GM18868 (cell line): Measurements from ENCODE around the gene SNAP25.
A peak's percentile ranks its signal among the peaks of the same experiment; 100 is the strongest.

Experiments used
- ATAC-seq: cut with Tn5 transposase; IDR thresholded peaks from one replicate; pipeline ENCODE4 v1.9.1; 2021; ENCODE audit warnings: mild to moderate bottlenecking, moderate library complexity; ENCODE audit not compliant: unreplicated experiment

The SNAP25 gene

DNA sequence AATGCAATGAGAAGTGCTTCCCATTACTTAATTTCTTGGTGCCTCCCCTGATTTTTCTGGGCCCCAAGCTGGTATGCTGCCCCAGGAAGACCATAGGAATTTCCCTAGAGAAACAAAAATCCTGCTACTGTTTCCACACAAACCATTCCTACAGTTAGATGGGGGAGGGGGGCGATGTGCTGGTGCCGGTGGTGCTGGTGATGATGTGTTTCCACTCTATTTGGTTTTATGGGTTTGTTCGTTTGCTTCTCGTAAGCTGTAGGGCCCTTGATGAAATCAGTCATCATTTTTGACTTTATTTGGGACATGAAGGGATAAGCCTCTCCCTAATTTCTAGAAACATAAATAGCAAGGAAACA lies 110.2 kb downstream of the SNAP25 start:
- no peak for ATAC-seq

DNA sequence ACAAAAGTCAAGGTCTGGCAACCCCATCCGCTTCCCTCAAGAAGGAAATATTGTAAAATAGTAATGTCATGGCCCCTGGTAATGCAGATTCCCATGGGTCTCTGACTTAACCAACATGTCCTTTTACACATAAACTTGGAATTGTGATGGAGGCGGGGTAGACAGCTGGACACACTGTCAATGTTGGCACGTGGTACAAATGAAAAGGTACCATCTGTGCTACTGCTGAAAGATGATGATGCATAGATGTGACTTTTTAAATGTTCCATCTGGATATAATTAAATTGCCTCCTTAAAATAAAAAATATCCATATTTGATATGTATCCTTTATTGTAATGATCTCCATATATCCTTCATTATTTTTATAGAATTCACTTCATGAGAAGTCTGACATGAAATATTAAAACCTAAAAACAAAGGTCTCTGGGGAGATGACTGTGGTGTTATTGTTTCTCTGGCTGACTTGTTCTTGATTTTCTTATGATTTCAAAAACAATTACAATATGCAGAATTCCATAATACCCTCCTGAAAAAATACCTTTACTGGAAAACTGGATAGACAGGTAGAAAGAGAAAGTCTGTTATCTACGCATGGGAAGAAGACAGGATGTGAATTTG lies 110.9 kb downstream of the SNAP25 start:
- no peak for ATAC-seq

DNA sequence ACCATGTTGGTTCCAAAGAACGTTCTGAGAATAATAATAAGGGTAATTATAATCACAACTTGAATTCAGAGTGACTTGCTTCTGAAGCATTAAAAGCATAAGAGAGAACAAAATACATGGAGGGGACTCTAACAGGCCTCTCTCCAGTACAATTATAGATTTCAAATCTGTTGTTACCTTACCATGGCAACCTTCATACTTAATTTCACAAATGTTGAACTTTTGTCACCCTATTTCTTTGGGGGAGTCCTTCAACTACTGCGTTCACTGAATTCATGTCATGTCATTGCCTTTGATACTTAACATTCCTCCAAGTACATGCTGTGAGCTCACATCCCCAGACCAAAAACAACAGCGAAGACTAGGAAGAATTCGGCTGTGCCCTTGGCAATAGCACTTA lies 111.4 kb downstream of the SNAP25 start:
- ATAC-seq: no peak

DNA sequence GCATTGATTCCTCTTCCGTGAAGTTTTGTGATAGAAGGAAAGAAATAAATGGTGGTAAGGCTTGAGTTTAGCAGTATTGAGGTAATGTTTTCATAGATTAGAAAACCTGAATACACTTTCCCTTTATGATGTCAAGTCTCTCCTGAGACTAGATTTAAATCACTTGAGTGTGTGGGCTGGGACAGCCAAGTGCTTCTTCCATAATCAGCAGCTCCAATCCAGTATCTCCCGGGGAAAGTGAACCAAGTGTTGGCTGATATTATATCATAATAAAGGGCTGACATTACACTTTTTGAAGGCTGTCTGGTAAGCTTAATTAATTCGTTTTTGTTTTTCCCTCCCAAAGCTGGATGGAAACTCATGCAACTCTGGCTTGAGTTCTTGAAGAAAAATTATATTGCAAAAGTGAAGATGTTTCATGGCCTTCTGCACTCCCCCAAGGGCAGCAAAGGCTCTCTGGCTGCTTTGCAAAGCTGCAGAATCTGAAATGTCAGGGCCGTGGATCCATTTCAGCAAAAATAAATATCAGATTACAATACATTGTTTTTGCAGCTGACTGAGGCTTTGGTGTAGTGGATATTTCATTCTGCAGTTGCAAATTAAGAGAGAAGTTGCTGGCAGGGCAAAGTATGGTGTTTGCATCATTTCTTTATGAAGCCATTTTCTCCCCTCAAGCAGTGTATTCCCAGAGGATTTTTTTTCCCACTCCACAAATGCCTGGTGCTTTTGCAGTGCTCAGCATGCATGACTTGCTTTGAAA lies 114.2 kb downstream of the SNAP25 start:
- ATAC-seq: no peak

DNA sequence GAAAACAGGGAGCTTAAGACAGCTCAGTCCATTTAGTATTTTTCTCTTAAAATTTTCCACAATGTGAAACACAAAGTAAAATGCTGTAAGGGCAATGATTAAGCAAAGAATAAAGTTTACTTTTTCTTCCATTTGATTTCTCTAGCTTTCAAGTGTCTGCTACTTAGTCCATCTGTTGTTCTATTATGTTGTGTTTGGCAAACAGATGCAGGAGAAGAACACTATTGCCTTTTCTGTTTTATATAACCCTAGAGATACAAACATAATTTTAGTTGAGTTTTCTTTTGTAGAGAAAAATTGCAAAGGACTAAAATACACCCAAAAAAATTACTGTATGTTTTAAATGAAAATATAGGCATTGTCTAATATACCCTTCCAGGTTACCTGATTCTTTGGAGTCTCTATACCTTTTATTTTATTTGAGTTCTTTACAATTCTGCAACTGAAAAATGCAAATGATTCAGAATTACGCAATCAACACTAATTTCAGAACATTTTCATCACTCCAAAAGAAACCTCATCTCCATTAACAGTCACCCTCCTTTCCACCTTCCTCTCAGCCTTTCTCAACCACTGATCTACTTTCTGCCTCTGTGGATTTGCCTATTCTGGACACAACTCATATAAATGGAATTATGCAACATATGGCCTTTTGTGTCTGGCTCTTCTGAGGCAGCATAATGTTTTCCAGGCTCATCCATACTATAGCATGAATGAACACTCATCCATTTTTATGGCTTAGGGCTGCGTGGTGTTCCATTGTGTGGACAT lies 118.5 kb downstream of the SNAP25 start:
- no peak for ATAC-seq

DNA sequence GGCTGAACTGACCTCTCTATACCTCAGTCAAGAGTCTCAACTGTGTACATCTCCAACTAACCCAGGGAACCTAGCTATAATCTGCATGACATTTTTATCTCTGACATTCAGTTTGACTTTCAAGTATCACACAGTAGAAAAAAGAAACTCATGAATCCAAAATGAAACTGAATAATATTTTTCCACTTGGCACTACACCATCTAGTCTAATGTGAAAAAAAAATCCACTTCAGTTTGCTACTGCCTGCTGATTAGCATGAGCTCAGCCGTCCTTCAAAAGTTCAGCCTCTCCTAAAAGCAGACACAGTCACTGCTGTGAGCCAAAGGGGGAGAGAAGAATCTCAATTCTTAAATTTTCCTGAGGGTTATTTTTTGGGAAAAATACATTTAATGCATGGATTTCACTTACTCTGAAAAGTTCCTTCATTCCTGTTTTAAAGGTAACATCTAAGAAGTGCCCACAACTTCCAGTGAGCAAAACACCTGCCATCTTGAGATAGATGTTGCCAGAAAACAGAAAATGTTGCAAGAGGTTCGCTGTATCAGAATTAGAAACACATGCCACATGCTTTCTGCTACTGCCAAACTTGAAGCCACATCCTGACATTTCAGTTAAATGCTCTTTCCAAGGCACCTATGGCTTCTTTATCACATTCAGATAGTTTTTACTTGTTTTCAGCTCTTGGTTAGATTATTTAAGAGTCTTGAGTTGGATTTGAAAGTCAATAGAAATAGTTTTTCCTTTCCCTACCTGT lies 120.0 kb downstream of the SNAP25 start:
- no peak for ATAC-seq

DNA sequence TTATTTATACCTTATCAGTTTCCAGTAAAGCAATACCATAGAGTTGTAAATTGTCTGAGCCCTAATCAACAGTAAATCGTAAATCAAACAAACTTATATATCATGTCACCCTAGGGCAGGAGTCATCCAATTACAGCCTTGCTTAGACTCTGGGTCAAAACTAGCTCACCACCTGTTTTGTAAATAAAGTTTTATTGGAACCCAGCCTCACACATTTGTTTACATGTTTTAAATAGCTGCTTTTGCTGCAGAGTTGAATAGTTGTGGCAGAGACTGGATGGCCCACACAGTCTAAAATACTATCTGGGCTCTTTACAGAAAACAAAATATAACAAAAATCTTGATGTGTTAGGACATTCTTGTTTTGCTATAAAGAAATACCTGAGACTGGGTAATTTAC lies 121.0 kb downstream of the SNAP25 start:
- no peak for ATAC-seq

DNA sequence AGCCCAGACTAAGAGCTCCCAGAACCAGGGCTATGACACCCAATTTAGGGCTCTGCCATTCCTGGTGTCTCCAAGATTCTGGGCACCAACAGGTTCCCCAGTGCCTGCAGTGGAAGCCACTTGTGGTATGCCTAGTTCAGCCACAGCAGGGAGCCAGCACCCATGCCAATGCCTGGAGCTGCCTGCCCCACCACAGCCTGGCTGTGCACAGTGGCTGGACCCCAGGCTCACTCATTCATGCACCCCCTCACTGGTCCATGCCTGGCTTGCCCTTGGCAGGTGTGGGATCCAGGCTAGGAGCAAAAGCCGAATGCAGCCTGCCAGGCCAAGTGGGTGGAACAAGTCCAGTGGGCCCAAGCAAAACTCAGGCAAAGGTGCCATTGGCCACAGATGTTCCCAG lies 123.5 kb downstream of the SNAP25 start:
- no peak for ATAC-seq

DNA sequence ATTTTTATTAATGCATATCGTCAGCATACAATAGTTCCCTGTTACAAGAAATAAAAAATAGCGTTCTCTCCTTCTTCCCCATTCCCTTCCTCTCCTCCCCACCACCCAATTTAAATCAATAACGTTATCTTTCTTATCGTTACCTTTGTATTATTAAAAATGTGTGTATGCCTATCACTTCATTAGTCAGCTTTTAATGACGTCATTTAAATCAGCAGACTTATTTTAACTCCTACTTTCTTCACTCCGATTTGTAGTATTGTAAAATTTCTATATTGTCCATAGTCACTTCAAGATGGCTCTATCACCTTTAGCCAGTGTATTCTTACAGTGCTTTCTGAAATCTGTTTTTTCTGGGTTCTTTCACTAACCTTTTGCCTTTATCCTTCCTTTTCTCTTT lies 126.3 kb downstream of the SNAP25 start:
- ATAC-seq: no peak

DNA sequence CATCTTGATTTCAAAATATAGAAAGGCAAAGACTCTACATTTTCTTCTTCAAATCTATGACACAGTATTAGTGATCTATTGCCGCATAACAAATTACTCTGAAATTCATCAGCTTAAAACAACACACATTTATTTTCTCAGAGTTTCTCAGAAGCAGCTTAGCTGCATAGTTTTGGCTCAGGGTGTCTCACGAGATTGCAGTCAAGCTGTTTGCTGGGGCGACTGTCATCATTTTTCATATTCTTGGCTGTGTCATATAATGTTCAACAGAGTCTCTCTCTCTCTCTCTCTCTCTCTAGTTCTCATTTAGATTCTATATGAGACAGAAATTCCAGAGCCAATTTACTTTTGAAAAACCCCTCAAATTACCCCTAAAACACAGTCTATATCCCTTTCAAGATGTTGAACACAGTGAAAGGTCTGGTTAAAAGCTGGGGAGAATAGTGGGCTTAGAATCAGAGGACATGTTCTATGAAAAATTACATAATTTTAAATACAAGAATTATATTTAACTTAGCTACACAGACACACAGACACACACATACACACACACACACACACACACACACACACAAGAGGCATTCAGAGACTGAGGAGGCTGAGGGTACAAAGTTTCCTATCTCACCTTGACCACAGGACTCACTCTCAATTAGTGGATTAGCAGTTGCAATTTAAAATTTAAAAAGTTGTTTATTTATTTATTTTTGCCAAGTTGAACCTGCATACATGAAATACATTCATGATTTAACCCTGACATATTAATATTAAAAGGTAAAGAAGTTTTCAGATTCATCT lies 128.7 kb downstream of the SNAP25 start:
- ATAC-seq: no peak

DNA sequence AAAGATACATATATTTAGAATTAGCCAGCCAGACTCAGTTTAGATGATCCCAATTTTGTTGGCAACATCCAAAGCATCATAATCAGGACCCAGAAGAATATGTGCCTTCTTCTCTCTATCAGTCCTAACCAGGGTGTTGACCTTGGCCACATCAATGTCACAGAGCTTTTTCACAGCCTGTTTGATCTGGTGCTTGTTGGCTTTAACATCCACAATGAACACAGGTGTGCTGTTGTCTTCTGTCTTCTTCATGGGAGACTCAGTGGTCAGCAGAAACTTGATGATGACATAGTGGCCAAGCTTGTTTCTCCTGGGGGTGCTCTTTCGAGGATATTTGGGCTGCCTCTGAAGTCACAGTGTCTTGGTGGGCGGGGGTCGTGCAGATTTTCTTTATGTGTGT lies 130.5 kb downstream of the SNAP25 start:
- no peak for ATAC-seq

DNA sequence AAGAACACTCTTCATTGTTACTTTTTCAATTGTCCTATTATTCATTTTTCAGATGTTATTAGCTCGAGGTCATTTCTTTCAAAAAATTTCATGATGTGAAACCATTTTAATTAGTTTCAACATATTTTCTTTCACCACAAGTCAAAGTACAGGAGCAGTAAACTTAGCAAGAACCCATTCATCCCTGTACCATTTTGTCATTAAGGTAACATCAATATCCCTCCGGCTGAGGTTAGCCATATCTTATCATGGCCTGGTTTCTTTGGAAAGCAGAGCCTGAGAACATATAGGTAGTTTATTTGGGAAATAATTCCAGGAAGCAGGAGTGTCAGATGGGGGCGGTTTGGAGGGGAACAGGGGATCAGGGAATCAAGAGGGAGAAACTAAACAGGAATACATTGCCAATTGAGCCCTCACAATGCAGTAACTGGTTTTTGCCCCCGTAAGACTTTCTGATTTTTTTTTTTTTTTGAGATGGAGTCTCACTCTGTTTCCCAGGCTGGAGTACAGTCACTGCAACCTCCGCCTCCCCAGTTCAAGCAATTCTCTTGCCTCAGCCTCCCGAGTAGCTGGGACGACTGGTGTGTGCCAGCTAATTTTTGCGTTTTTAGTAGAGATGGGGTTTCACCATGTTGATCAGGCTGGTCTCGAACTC lies 131.7 kb downstream of the SNAP25 start:
- peak; percentile 34 for ATAC-seq

DNA sequence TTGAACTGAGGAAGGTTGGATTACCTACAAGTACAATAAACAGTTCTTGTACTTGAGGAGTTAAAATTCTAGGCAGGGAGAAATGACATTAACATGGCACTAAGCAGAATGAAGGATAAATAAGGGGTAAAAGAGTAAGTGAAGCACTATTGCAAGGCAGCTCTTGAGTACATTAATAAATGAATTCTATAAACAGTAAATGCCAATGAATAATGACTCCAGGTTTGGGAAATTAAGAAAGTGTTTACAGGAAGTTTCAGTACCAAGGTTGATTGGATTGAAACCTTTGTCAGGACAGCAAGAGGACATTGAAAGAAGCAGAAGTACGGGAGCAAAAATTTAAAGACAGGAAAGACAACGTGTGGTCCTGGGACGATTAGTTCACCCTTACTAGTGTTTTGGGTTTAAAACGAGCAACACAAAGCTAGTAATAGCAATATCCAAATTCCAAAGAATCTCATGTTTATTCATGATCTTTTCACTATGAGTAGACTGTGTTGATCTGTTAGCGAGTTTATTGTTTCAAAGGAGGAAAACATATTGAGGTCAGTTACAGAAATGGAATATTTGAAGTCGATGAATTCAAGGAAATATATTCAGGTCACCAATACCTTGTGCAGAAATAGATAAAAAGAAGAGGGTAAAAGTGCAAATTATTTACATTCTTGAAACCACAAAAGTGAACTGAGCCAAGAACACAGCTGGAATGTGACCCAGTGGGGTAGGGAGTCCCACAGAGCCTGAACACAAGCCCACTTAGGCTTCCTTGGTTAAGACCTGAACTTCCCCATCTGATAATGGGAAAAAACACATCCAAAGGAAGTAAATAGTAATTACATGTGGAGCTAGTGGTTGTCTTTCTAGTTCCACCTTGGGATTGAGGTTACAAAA lies 134.5 kb downstream of the SNAP25 start:
- no peak for ATAC-seq

DNA sequence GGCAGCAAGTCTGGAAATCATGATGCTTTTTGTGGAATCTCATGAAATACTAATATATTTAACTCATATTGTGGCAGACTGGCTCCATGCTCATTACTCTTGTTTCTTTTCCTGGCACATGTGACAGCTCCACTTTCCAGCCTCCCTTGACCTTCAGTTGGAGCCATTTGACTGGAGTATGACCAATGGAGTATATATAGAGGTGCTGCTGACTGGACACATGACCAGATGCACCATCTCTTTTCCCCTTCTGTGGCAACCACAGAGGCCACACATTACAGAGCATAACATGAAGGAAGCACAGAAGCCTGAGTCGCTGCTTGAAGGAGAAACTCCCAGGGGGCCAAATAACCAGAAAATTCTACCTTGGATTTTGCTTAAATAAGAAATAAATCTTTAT lies 138.0 kb downstream of the SNAP25 start:
- no peak for ATAC-seq
